ENCODE data around the gene CLSTN2. TPM values are rescaled to one million over a fixed set of nuclear protein-coding genes. Genes with fewer than 3 reads are reported as not detected.

Gene CLSTN2
- not detected for polyA plus RNA-seq (2012; ENCODE audit: insufficient read depth, insufficient read length)

DNA sequence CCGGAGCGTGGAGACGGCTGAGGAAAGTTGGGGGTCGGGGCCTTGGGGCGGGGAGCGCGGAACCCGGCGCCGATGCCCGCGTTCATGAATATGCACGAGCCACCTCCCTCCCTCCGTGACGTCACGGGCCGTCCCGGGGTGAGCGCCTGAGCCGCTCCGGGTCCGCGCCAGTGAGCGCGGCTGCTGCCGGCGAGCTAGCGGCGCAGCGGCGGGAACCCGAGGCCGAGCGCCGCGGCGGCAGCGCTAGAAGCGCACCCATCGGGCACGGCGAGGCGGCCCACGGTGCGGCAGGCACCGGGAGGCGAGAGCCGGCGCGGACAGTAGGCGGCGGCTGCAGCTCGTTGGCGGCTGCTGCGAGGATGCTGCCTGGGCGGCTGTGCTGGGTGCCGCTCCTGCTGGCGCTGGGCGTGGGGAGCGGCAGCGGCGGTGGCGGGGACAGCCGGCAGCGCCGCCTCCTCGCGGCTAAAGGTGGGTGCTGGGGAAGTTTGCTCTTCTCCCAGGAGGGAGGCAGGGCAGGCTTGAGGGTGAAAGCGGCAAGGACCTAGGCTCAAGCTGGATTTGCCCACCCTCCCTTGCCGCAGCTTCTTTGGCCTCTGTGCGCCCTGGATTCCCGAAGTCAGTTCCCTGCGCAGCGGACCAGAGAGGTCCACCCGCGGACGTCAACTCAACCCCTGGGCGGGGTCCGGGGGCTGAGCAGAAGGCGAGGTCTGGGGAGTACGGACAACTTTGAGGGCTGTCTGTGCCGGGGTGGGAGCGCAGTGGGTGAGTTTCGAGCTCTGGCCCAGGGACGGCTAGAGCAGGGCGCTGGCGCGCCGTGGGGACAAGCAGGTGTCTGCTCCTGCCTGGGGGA, at the start of gene CLSTN2:
Gene CLSTN2, plus strand, starts transcription at position 170 of the 850 bp plus-strand sequence.
- no peak for DNase-seq (ENCODE audit: low read depth, low spot score)
- peak within 1 kb of the TSS; percentile 2; the same call in 1 of the 2 replicates for H3K4me3 ChIP-seq (ENCODE audit: low read length)

GRCh38 chr3:139887431-139887830, 47.6 kb upstream of the CLSTN2 start:
- no peak for DNase-seq (ENCODE audit: low read depth, low spot score)
- H3K4me3 ChIP-seq (ENCODE audit: low read length), result no peak overlapping the region

DNA sequence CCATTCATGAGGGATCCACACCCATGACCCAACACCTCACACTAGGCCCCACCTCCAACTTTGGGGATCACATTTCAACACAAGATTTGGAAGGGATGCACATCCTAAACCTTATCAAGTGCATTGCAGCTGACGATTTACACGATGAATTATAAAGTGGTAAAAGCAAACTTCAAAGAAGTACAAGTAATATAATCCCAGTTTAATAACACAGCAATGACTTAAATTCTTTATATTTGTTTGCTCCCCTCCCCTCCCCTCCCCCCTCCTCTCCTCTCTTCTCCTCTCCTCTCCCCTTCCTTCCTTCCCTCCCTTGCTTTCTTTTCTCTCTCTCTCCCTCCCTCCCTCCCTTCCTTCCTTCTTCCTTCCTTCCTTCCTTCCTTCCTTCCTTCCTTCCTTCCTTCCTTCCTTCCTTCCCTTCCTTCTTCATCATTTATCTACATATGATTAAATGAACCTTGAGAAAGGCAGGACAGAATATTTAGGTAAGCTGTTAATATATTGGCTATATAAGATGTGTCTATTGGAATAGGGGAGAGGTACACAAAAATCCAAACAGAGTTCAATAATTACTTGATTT, 46.3 kb upstream of the CLSTN2 start:
- no peak overlapping the region for H3K4me3 ChIP-seq (ENCODE audit: low read length)
- no peak for DNase-seq (ENCODE audit: low read depth, low spot score)

DNA sequence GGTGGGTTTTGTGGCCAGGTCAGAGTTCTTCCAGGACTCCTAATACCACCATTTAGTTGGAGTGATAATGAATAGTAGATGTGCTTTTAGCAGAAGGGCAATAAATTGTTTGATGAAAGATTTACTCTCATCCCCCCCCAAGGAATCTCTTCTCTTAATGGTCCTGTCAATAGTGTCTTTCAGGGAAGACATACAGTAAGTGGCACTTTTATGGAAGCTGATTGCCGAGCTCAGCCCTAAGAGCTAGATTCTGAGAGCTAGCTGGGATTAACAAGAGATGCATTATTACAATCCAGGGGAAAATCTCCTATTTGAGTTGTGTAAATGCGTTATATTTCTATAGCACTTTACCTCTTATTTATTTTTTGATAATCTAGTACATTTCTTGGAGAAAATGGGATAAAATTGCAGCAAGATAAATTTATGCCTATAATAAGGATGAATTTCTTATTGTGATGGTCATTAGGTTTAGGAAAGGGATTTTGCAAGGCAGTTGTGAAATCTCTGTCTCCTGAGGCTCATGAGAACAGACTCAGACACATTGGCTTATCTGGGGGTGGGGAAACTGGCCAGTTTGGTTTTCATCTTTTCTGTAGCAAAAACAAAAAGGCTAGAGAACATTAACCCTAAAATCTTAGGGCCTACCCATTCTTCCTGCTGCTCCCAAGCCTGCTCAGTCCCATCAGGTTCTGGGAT, 41.6 kb upstream of the CLSTN2 start:
- H3K4me3 ChIP-seq (ENCODE audit: low read length), result no peak overlapping the region
- no peak for DNase-seq (ENCODE audit: low read depth, low spot score)

DNA sequence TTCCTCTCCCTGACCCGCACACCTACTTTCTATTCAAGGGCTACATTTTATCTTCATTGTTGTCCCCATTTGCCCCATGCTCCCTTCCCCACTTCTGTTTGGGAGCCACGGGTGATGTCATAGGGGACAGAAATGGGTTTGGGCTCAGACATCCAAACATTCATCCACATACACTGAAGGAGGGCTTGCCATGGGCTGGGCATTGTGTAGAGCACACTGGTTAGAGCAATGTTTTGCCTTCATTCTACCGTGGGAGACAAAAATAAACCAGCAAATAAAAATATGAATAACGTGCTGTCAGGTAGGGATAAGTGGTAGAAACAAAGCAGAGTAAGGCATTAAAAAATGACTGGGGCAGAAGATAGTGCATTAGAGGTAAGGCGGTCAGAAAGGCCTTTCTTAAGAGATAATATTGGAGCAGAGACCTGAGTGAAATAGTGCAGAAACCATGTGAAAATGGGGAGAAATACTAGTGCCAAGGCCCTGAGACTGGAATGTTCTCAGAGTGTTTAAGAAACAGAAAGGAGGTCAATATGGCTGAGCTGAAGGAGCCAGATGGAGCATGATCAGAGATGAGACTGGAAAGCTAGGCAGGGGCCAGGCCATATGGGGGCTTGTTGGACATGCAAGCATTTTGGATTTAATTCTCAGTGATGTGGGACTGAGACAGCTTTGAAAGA, 40.9 kb upstream of the CLSTN2 start:
- DNase-seq (ENCODE audit: low read depth, low spot score), result no peak
- no peak overlapping the region for H3K4me3 ChIP-seq (ENCODE audit: low read length)

DNA sequence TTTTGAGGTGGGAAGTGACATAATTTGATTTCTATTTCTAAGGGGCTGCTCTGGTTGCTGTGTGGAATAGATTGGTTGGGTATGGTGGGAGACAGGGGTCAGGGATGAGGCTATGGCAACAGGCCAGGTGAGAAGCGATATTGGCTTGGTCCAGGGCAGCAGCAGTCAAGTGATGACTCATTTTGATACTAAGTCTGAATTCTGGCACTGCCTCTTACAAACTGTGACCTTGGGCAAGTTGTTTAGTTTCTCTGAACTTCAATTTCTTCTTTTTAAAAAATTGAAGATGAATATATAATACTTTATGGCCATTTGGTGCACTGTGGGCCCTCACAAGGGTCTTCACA, 40.4 kb upstream of the CLSTN2 start:
- DNase-seq (ENCODE audit: low read depth, low spot score), result no peak
- no peak overlapping the region for H3K4me3 ChIP-seq (ENCODE audit: low read length)

DNA sequence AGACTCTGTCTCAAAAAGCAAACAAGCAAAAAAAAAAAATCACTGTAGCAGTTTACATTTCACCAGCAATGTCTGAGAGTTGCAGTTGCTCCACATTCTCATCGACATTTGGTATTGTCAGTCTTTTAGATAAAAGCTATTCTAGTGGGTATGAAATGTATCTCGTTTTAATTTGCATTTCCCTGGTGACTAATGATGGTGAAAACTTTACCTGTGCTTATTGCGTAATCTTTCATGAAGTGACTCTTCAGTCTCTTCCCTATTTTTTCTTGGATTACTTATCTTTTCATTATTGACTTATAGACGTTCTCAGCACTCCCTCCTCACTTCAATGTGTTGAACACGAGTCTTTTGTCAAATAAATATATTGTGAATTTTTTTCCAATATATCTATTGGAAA, 37.2 kb upstream of the CLSTN2 start:
- no peak for DNase-seq (ENCODE audit: low read depth, low spot score)
- no peak overlapping the region for H3K4me3 ChIP-seq (ENCODE audit: low read length)

DNA sequence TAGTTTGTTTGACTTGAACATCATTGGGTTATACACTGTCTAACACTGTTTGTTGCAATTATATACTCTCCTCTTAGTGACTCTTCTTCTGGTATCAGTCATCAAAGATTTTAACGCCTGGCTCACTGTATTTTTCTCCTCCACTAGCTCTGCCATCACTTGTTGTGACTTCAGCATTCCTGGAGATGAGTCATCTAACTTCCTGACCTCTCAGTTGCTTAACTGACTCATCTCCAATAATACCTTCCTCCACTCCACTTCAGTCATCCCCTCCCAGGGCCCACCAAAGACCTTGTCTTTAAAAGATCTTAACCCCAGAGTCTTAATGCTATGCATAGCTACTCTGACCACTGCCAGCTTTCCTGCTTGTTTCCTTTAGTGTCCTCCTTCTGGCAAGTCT, 28.6 kb upstream of the CLSTN2 start:
- no peak for DNase-seq (ENCODE audit: low read depth, low spot score)
- no peak overlapping the region for H3K4me3 ChIP-seq (ENCODE audit: low read length)

- H3K4me3 ChIP-seq (ENCODE audit: low read length), result no peak overlapping the region
- no peak for DNase-seq (ENCODE audit: low read depth, low spot score)
Measured at GRCh38 chr3:139909811-139910210, 25.2 kb upstream of the CLSTN2 start.

DNA sequence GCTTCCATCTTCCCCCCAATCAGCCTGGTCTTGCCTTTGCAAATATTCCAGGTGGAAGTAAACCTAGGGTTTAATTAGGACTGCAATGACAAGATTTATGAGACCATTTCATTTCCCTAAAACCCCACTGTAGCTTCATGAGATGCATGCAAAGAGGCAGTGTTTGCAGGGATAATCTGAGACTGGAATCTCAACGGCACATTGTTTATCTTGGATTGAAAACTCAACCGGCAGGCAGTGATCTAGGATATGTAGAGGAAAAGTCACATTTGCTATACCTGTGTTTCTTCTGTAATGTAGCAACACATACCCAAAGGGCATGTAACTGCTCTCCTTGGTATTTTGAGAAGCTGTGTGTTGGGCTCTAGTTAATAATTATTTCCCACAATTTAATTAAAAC, 18.7 kb upstream of the CLSTN2 start:
- no peak for DNase-seq (ENCODE audit: low read depth, low spot score)
- H3K4me3 ChIP-seq (ENCODE audit: low read length), result no peak overlapping the region

- no peak overlapping the region for H3K4me3 ChIP-seq (ENCODE audit: low read length)
- DNase-seq (ENCODE audit: low read depth, low spot score), result no peak
Measured at GRCh38 chr3:139917226-139917785, 17.7 kb upstream of the CLSTN2 start.

DNA sequence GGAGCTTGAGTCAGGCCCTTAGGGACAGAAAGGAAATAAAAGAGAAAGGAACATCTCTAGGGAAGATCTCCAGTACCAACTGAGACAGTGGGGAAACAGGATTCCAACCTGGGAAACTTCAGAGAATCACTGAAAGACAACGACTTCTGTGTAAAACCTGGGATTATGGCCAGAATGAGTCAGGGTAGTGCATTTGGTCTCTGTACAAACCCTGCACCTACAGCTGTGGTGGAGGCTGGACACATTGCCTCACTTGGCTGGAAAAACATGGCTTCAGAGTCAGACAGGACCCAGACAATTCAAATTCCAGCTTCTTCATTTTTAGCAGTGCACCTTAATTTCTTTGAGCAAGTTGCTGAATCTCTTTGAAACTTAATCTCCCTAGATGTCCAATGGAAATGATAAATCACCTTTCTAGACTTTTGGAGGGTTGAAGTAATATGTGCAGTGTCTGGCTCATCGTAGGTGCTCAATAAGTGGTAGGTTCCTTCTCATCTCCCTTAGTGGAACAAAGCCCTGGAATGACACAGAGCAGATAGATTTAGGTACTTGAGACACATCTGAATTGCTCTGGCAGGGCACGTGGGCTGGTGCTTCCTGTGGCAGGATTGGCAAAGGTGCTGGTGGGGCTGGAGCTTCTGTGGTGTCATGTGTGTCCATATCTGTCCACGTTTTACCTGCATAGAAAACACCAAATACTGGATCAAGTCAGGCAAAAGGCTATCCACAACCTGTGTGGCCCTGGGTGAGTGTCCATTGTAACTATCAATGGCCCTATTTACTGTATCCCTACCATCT, 6.1 kb upstream of the CLSTN2 start:
- no peak for DNase-seq (ENCODE audit: low read depth, low spot score)
- no peak overlapping the region for H3K4me3 ChIP-seq (ENCODE audit: low read length)

- no peak overlapping the region for H3K4me3 ChIP-seq (ENCODE audit: low read length)
- DNase-seq (ENCODE audit: low read depth, low spot score), result no peak
Measured at GRCh38 chr3:139930211-139930610, 4.8 kb upstream of the CLSTN2 start.

DNA sequence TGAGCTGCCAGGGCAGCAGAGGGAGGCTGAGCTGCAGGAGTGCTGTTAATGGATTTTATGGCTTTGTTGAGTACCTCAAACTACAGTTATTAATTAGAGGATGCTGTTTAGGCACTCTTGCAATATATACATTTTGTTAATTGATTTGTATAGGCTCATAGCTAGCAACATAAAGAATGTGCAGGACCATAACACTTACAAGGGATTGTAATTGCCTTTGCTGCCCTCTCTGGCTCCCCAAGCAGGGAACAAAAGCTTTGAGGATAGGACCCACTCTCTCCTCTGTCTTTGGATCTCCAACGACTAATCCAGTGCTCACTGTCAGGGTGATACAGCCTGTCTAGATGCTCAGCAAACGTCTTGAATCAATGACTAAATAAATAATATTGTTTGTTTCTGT, 1.2 kb upstream of the CLSTN2 start:
- no peak for DNase-seq (ENCODE audit: low read depth, low spot score)
- H3K4me3 ChIP-seq (ENCODE audit: low read length), result no peak overlapping the region

DNA sequence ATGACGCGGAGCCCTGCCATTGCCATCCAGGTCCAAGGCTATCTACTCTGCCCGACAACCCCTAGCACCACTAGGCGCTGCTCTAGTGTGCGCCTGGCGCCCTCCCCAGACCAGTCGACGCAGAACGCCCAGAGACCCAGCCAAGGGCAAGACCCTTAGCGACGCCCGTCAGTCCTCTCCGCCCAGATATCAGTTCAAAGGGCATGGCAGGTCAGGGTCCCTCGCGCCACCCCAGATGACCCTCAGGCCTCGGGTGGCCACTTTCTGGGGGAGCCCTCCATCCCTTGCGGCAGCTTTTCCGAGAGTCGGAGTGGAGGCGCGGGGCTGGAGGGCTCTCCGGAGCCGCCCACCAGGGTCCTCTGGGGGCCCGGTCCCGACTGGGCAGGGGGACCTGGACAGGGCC, 371 bp upstream of the CLSTN2 start:
- no peak for DNase-seq (ENCODE audit: low read depth, low spot score)
- H3K4me3 ChIP-seq (ENCODE audit: low read length), result no peak overlapping the region

DNA sequence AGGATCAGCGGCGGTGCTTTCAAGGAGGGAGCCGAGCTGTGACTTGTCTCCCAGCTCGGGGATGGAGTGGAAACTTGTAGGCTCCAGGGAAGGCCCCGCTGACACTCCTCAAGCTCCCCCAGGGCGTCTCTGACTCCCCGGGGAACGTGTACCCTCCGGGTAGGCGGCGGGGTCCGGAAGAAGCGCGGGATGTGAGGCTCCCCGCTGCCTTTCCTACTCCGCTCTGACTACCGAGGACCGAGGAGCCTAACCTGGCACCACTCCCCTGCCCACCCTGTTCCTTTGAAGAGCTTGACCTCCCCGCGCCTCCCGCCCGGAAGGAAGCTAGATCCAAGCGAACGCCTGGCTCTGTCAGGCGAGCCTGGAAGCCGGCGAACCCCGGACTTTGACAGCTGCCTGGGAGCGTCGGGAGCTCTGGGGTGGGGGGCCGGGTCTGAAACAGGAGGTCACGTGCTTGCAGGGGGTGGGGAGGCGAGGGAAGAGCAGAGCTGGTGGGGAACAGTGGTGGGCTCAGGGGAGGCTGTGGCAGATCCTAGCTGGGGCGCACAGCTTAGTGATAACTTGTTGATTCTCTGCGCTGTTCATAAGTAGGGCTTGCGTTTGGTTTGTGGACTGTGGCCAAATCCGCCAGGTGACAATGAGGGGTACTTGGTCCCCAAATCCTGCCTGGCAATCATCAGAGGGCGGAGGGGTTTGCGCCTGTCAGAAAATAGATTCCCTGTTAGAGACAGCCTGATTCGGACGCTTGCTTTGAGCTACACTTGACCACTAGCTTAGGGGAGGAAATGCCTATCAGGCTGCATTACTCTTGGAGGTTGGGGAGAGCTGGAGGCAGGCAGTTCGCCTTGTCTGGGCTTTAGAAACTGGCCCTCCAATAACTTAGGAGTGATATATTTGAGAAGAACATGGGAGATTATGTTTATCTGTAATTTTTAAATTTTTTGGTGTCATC, 1.2 kb downstream of the CLSTN2 start:
- DNase-seq (ENCODE audit: low read depth, low spot score), result no peak
- no peak overlapping the region for H3K4me3 ChIP-seq (ENCODE audit: low read length)

GRCh38 chr3:139937674-139938279, 2.8 kb downstream of the CLSTN2 start:
- H3K4me3 ChIP-seq (ENCODE audit: low read length), result no peak overlapping the region
- peak; percentile 14 for DNase-seq (ENCODE audit: low read depth, low spot score)
